COR-L47 (cell line): Measurements from ENCODE around the gene TSPEAR.
"Not testable (repeated sequence)": the region's sequence is repeated elsewhere in the genome, so short reads cannot be mapped to it uniquely, and the experiment has no call there.

ENCODE experiments used
- DNase-seq: peaks from one replicate; lab custom pipeline; 2025; lab: John Stamatoyannopoulos, UW

TSPEAR gene

GRCh38 chr21:44603109-44603875, 108.1 kb downstream of the TSPEAR start:
- DNase-seq, result no peak

- no peak for DNase-seq
Observed at GRCh38 chr21:44602463-44602850, 108.9 kb downstream of the TSPEAR start.

- no peak for DNase-seq
Observed at GRCh38 chr21:44601596-44602462, 109.5 kb downstream of the TSPEAR start.

DNA sequence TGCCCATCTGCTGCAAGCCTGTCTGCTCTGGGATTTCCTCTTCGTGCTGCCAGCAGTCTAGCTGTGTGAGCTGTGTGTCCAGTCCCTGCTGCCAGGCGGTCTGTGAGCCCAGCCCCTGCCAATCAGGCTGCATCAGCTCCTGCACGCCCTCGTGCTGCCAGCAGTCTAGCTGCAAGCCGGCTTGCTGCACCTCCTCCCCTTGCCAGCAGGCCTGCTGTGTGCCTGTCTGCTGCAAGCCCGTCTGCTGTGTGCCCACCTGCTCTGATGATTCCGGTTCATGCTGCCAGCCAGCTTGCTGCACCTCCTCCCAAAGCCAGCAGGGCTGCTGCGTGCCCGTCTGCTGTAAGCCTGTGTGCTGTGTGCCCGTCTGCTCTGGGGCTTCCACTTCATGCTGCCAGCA, 110.3 kb downstream of the TSPEAR start:
- not testable (repeated sequence) for DNase-seq

DNA sequence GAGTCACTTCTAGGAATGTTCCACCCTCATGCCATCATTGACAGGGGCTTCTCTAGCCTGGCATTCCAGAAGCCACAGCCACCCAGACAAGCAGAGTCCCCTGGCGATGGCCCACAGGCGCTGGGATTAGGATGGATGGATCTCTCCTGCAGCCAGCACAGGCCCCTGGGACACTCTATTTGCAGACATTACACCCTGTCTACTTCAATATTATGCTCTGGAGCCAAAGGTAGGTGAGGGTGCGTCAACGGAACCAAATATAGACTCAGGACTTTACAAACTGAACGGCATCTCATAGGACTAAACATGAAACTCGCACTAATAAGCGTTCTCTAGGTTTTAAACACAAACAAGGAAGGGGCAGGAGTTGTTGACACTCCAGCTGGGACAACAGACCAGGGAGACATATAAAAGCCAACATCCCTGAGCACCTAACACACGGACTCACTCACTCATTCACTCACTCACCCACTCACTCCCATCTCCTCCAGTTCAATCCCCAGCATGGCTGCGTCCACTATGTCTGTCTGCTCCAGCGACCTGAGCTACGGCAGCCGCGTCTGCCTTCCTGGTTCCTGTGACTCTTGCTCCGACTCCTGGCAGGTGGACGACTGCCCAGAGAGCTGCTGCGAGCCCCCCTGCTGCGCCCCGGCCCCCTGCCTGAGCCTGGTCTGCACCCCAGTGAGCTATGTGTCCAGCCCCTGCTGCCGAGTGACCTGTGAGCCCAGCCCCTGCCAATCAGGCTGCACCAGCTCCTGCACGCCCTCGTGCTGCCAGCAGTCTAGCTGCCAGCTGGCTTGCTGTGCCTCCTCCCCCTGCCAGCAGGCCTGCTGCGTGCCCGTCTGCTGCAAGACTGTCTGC, 111.0 kb downstream of the TSPEAR start, which contains the start of gene KRTAP10-7:
Gene KRTAP10-7 (plus strand): TSS at position 480 of the 861 bp plus-strand sequence. CDS start 25 bp downstream, at position 505.
- DNase-seq, result not testable (repeated sequence)

GRCh38 chr21:44599264-44600029, 111.9 kb downstream of the TSPEAR start:
- DNase-seq, result no peak

GRCh38 chr21:44598061-44598460, 113.3 kb downstream of the TSPEAR start:
- DNase-seq, result no peak

GRCh38 chr21:44596068-44596725, 115.2 kb downstream of the TSPEAR start:
- no peak for DNase-seq

GRCh38 chr21:44595524-44595923, 115.8 kb downstream of the TSPEAR start:
- no peak for DNase-seq

GRCh38 chr21:44594406-44594916, 116.9 kb downstream of the TSPEAR start:
- DNase-seq, result no peak

DNA sequence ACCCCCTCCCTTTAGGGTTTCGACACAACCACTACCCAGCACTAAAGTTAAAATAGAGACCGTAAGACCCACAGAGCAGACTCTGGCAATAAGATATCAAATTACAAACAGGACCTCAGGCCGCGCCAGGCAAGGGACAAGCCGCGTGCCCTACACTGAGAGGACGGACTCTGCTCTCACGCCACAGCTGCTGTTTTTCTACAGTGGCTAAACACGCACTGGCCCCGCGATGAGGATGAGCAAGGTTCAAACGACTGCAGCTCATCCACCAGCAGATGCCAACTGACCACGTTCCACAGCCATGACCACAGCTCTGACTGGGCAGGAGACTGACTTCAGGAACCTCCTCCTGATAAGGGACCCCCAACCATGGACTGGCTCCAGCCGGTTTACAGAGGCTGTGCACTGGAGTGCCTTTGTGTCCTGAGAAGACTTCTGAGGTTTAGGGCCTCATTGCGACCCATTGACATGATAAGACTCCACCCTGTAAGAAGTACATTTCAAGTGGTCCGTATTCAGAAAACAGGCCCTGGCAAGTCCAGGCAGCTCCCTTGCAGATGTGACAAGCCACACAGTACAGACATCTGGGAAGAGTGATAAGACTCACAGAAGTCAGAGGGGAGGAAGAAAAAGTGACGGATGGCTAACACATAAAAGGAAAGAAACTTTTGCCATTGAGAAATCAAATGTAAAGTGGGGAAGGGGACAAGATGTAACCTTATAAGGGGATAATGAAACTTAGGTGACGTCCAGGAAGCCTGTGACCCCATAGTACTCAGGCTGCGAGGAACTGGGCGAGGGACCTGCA, 117.6 kb downstream of the TSPEAR start:
- DNase-seq, result no peak

DNA sequence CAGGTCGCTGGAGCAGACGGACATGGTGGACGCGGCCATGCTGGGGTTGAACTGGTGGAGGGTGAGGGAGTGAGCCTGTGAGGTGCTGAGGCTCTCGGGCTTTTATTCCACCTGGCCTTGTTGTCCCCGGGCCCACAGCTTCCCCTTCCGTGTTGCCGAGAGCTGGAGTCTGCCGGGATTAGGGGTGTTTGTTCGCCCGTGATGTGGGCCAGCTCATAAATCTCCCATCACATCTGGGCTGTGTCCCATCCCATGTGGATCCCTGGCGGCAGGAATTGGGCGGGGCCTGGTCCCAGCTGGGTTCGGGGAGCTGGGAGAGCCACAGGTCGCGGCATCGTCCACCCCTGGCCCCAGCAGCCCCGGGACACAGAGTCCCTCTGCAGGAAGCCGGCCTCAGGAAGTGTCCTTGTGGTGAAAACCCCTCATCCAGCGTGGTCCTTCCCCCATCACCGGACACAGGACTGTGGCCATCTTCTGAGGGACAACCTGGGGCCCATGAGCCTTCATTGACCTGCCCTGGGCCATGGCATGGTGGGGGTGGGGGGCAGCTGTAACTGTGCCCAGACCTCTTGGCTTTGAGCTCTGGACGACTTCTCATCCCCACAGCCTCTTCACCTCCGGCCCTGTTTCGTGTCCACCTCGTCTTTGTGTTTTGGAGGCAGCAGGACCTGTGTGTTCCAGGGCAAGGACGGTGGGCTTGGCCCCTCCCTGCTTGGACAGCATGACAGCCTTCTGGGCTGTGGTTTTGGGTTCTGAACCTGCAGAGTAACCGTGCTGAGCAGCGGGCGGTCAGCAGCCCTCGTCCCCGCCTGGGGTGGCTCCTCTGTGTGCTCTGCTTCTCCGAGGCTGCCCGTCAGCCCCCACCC, 118.7 kb downstream of the TSPEAR start, which contains the start of gene KRTAP10-6:
Gene KRTAP10-6 (minus strand): TSS at position 60 of the 866 bp plus-strand sequence. CDS start 21 bp downstream, at position 39.
- DNase-seq, result no peak

GRCh38 chr21:44591801-44592130, 119.6 kb downstream of the TSPEAR start:
- not testable (repeated sequence) for DNase-seq

DNA sequence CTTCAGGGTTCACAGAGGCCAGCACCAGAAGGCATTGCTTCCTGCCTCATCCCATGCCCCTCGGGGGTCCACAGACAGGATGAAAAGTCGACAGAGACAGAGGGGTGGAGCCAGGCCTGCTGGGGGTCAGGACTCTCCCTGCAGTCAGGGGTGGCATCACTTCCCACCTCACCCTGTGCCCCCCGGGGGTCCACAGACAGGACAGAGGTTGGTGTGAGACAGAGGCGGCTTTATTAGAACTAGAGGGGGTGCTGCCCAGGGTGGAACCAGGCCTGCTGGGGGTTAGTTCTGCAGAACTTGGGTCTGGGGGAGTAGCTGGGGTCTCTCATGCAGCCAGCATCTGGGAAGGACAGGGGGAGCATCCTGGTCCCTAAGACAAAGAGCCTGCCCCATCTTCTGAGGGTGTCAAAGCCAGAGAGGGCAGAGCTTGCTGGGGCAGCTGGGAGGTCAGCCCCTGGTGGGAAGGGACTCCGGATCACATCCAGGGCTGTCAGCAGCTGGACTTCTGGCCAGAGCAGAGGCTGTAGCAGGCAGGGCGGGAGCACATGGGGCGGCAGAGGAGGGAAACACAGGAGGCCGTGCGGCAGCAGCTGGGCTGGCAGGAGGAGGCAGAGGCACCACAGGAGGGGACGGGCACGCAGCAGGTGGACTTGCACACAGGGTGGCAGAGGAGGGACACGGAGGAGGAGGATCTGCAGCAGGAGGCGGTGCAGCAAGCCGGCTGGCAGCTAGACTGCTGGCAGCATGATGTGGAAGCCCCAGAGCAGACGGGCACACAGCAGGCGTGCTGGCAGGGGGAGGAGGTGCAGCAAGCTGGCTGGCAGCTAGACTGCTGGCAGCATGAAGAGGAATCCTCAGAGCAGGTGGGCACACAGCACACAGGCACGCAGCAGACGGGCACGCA, 120.2 kb downstream of the TSPEAR start:
- peak; percentile 57 for DNase-seq

GRCh38 chr21:44590311-44590721, 121.1 kb downstream of the TSPEAR start:
- no peak for DNase-seq

DNA sequence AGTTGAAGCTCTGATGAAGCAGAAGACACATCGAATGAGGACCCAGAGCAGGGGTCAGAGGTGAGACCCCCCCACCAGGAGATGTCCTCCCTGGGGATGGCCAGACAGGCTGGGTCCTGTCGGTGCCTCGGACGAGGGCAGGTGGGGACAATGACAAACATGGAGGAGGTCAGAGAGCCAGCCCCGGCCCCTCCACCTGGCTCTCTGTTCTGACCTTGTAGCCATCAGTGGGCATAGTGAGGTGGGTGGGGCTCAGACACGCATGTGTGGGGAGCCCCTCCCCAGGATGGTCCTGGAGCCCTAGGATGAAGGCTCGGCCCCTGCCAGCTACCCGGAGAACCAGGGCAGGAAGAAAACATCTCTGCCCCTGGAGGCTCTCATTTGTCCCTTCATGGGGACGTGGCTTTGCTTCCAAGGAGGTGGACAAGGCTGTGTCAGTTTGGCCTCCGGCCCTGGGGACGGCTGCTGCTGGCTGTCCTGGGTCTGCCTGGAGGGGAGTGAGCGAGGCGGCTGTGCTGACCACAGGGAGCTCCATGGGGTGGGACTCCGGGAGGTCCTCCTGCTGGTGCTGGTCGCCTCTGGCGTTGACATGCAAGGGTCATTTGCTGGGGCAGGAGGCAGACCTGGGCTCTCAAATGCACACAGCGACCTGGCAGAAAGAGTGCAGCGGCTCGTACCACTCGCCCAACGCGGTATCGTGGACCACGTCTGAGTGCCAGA, 121.6 kb downstream of the TSPEAR start:
- no peak for DNase-seq

- no peak for DNase-seq
Observed at GRCh38 chr21:44589094-44589493, 122.3 kb downstream of the TSPEAR start.
